ENCODE data around the gene GALNT17.

The GALNT17 gene

DNA sequence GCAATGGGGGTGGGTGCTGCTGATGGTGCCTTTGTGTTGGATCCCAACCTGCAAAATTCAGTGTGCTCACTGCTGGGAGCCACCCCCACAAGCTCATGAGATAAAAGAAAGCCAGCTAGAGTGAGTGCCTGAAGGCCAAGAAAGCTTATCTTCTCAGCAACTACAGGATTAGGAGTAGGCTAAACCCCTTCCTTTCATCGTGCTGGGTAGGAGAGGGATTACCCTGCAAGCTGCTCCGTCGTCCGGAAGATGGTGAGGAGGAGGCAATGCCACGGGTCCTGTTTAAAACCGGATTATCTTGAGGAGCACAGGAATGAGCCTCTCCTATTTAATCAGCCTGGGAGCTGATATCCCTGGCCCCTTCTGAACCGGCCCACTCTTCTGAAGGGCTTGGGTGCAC lies 258.0 kb downstream of the GALNT17 start:
- no peak for DNase-seq (ENCODE audit: low spot score)

DNA sequence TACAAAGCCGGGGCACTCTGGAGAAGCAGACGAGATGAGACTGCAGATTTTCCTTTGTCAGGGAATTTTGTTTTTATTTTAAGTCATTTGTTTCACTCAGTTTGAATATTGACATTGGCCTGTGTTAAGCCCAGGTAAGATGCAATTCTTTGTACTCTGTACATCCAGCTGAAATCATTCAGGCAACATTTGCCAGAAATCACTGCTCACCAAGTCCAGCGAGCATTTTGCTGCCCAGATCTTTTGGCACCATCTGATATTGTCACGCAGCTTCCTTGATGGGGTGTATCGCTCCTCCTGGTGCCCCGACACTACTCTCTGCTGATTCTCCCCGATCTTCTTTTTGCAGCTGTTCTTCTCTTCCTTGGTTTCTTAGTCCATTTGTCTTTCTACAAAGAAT lies 261.7 kb downstream of the GALNT17 start:
- no peak for DNase-seq (ENCODE audit: low spot score)

GRCh38 chr7:71402684-71403083 lies 270.7 kb downstream of the GALNT17 start:
- no peak for DNase-seq (ENCODE audit: low spot score)

- DNase-seq (ENCODE audit: low spot score) = no peak
Measured at GRCh38 chr7:71403202-71403946, 271.4 kb downstream of the GALNT17 start.

- DNase-seq (ENCODE audit: low spot score) = no peak
Measured at GRCh38 chr7:71404726-71405345, 272.9 kb downstream of the GALNT17 start.

DNA sequence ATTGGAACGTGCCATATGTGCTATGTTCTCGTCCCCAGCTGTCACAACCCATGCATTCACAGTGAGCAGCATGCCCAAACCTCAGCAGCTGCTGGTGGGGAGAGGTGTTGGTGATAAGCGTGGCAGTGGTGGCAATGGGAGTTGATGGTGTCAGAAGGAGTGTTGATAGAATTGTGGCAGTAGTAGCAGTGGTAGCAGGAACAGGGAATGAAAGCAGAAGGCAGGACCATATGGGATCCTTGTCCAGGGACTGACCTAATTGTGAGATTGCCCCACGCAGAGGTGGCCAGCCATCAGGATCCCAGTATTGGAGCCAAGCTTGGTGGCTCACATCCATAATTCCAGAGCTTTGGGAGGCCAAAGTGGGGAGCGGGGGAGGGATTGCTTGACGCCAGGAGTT lies 276.3 kb downstream of the GALNT17 start:
- DNase-seq (ENCODE audit: low spot score) = peak; percentile 47

DNA sequence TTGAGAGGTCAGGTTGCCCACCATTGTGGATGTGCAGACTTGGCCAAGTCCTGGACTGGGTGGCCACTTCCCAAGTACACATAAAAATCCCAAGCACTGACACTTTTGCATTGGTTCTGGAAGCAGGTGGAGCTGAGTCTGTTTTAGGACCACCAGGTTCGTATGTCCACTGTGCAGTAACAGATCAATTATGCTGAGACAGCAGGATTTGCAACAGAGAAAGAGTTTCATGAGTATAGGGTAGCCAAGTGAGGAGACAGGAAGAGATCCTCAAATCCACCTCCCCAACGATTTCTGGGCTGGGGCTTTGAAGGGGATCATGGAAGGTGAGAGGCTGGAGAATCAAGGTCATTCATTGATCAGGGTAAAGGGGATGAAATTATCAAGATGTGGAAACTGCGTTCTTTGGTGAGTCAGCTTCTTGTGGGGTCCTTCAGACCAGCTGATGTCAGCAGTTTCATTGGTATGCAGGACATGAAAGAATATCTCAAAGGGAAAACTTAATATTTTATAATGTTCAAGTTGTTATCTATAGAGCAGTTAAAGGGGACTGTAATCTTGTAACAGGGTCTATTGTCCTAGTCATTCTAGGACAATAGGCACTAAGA lies 277.7 kb downstream of the GALNT17 start:
- no peak for DNase-seq (ENCODE audit: low spot score)

DNA sequence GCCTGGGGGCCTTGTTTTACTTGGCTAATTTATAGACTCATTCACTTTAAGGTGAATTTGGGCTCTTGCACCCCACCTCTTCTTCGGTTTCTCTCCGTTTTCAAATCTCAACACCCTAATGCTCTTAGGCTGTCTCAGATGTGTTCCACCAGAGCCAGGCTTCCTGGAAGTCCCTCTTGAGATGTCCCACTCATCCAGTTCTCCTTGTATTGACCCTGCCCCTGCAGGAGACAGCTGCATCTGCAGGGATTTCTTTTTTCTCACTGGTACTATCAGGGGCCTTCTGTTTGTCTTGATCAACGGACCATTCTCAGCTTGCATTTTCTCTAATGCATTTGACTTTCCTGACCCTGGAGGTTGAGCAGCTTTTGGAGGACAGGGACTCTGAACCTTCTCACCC lies 279.5 kb downstream of the GALNT17 start:
- DNase-seq (ENCODE audit: low spot score) = no peak

GRCh38 chr7:71414490-71414889 lies 282.5 kb downstream of the GALNT17 start:
- DNase-seq (ENCODE audit: low spot score) = no peak

DNA sequence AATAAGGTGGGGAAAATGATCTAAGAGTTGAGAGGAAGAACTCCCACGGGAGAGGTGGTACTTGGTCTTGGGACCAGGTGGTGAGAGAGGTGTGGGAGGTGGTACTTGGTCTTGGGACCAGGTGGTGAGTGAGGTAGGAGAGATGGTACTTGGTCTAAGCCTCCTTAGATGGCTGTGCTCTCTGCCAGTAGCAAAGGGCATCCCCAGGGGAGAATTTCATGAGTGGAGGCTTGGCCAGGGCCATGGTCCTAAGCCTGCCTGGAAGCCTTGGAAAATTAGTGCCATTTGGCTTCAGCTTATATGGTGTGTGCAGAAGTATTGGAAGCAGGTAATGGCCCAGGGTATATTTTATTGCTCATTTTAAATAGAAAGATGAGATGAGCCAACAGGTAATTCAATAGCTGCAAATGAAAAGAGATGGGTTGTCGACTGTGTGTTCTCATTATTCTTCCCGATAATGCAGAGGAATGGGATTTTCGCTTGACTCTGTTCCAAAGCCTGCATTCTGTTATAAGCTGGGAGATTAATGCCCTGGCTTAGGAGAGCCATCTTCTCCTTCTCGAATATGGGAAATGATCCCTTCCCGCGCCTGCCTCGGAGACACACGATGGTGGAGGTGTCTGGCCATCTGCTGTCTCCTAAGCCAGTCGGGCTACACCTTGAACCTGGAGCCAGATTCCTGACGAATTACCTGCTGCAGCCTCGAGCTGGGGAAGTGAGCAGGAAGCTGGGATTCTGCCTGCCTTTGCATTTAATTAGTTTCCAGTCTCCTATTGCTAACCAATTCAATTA lies 287.8 kb downstream of the GALNT17 start:
- DNase-seq (ENCODE audit: low spot score) = no peak

DNA sequence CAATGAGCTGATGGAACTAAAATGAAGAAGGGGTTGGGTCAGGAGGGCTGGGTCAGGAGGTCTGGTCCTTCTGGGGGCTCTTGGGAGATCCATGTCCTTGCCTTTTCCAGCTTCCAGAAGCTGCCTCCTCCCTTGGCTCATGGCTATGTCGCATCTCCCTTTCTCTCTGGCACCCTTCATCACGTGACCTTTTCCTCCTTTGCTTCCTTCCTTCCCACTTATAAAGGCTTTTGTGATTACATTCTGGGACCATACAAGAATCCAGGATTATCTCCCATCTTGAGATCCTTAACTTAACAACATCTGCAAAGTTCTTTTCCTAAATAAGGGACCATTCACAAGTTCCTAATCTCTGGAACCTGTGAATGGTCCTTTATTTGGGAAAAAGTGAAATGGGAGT lies 290.2 kb downstream of the GALNT17 start:
- no peak for DNase-seq (ENCODE audit: low spot score)

- DNase-seq (ENCODE audit: low spot score) = no peak
Measured at GRCh38 chr7:71424166-71425035, 292.5 kb downstream of the GALNT17 start.

- DNase-seq (ENCODE audit: low spot score) = no peak
Measured at GRCh38 chr7:71429083-71429482, 297.1 kb downstream of the GALNT17 start.

- DNase-seq (ENCODE audit: low spot score) = no peak
Measured at GRCh38 chr7:71430246-71430645, 298.3 kb downstream of the GALNT17 start.

GRCh38 chr7:71439321-71439720 lies 307.4 kb downstream of the GALNT17 start:
- no peak for DNase-seq (ENCODE audit: low spot score)

GRCh38 chr7:71442492-71443190 lies 310.7 kb downstream of the GALNT17 start:
- no peak for DNase-seq (ENCODE audit: low spot score)

DNA sequence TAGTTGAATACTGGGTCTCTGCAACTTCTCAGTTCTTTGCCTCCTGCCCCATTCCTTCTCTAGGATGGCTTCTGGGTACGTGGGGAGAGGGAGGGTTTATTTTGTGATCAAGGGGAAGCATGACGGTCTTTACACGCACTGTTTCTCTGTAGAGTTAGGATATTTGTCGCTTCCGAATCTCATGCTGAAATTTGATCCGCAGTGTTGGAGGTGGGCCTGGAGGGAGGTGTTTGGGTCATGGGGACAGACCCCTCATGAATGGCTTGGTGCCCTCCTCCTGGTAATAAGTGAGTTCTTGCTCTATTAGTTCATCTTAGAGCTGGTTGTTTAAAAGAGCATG lies 311.2 kb downstream of the GALNT17 start:
- DNase-seq (ENCODE audit: low spot score) = no peak

GRCh38 chr7:71444130-71444529 lies 312.2 kb downstream of the GALNT17 start:
- no peak for DNase-seq (ENCODE audit: low spot score)

- no peak for DNase-seq (ENCODE audit: low spot score)
Measured at GRCh38 chr7:71453630-71454029, 321.7 kb downstream of the GALNT17 start.

DNA sequence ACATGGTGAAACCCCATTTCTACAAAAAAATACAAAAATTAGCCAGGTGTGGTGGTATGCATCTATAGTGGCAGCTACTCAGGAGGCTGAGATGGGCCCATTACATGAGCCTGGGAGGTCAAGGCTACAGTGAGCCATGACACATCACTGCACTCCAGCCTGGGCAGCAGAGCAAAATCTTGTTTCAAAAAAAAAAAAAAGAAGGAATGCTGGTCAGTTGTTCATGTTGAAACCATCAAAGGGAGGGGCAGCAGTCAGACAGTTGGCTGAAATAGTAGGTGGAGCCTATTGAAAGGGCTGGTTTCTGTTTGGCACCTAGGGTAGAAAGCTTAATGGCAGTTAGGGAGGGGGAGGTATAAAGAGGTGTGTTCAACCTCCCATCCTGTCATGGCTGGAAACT lies 323.0 kb downstream of the GALNT17 start:
- no peak for DNase-seq (ENCODE audit: low spot score)

DNA sequence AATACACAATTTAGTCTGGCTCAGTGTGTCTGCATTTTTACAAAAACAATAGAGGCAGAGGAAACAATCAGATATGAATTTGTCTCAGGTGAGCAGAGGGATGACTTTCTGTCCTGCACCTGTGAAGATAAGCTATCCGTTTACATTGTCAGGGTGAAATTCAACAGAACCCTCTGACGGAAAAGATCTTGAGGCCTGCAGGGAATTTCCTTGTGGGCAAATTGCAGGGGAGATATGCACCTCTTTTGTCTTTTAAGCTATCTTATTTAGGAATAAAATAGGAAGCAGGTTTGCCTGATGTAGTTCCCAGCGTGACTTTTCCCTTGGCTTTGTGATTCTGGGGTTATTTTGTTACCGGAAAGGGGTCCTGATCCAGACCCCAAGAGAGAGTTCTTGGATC lies 325.1 kb downstream of the GALNT17 start:
- DNase-seq (ENCODE audit: low spot score) = no peak
